NB4 (cell line): ENCODE results near the gene GMPPB.

Experiments used
- DNase-seq: peaks from one replicate; pipeline ENCODE4 v3.0.0; 2010; ENCODE audit warnings: low read depth
- H3K4me3 ChIP-seq: one replicate; pipeline ENCODE4 v1.5.1; 2011; ENCODE audit warnings: mild to moderate bottlenecking, low read depth, low read length, moderate library complexity
- CTCF ChIP-seq: IDR thresholded peaks from one replicate; pipeline ENCODE4 v1.5.1; 2012; ENCODE audit warnings: low read depth, low read length
- MAX ChIP-seq: IDR thresholded peaks from 2 replicates; pipeline ENCODE4 v1.6.1; 2011; ENCODE audit warnings: low read depth, low read length
- MYC ChIP-seq: IDR thresholded peaks from 2 replicates; pipeline ENCODE4 v1.6.1; 2011; ENCODE audit warnings: low read depth, low read length
- POLR2A ChIP-seq: IDR thresholded peaks from 2 replicates; pipeline ENCODE4 v1.6.1; 2011; ENCODE audit warnings: mild to moderate bottlenecking; ENCODE audit not compliant: insufficient read length; ENCODE audit errors: extremely low read depth

The GMPPB gene

GRCh38 chr3:49707113-49707480, 16.7 kb downstream of the GMPPB start:
- no peak for DNase-seq
- H3K4me3 ChIP-seq = no peak overlapping the region
- TF ChIP-seq POLR2A = no peak
- TF ChIP-seq CTCF = no peak
- TF ChIP-seq MYC = no peak

- TF ChIP-seq MAX (no peak), CTCF (no peak), MYC (no peak), POLR2A (no peak)
- no peak for DNase-seq
- H3K4me3 ChIP-seq = no peak overlapping the region
These were observed 17.2 kb downstream of the GMPPB start for GRCh38 chr3:49706456-49707112.

- no peak for DNase-seq
- no peak for TF ChIP-seq POLR2A
- no peak for TF ChIP-seq MYC
- no peak for TF ChIP-seq MAX
- TF ChIP-seq CTCF = no peak
- no peak overlapping the region for H3K4me3 ChIP-seq
These were observed 18.3 kb downstream of the GMPPB start for GRCh38 chr3:49705390-49705960.

- no peak overlapping the region for H3K4me3 ChIP-seq
- no peak for DNase-seq
- TF ChIP-seq MYC (no peak), MAX (no peak), POLR2A (no peak), CTCF (no peak)
These were observed 19.1 kb downstream of the GMPPB start for GRCh38 chr3:49704629-49705028.

- DNase-seq = no peak
- no peak for TF ChIP-seq MAX
- TF ChIP-seq CTCF = no peak
- TF ChIP-seq MYC = no peak
- TF ChIP-seq POLR2A = no peak
- no peak overlapping the region for H3K4me3 ChIP-seq
These were observed 19.8 kb downstream of the GMPPB start for GRCh38 chr3:49703956-49704355.

GRCh38 chr3:49703443-49703927, 20.3 kb downstream of the GMPPB start:
- DNase-seq = peak; percentile 68
- TF ChIP-seq MAX (peak; percentile 42), POLR2A (no peak), MYC (peak; percentile 30; the same call in 1 of the 2 replicates), CTCF (peak; percentile 89)

More at GRCh38 chr3:49703443-49703927, 20.3 kb downstream of the GMPPB start:
- no peak overlapping the region for H3K4me3 ChIP-seq
